ENCODE measurements around the gene THSD7B.

Gene THSD7B

DNA sequence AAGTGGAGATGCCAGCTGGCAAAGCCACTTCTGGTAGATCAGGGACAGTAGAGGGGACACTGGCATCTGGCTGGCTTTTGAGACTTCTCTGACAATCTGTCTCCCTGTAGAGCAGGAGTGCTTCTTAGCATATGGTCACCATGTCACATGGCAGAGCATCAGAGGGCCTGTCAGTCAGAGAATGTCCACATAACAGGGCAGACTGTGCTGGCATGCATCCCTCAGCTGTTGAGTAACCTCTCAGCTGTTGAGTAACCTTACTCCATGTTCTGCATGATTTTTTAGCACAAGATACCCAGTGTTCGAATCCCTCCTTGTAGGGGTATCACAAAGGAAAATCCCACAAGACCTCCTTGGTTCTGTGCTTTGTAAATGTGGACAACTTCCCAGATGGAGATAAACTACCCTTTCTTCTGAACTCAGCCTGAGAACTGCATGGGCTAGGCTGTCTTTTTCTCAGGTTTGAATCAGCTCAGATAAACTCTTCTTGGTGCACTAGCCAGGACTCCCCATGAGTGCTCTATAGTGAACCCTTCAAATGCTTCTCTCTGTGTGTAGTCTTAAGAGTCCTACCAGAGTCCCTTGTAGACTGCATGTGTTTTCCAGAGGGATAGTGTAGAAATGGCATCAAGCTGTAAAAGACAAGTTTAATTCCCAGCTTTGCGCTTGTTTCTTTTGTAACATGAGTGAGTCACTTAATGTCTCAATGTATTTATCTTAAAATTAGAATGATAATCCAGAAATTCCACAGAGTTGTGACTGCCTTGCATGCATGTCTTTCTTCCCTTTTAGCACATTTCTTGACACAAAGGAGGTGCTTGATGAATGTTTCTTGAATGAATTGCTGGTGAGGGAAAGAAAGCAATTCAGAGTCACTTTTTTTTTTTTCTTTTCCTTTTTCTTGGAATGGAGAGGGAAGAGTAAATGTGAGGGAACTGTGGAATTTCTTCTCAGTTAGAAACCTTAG, 756.6 kb downstream of the THSD7B start:
- H3K27me3 ChIP-seq (ENCODE audit: control insufficient read depth in 2 of 2, insufficient read depth in 2 of 2, low read length in 2 of 2): no peaks in the 10 kb centered on the region
- H3K27ac ChIP-seq (ENCODE audit: low read depth in 2 of 2, low read length in 2 of 2): no peak overlapping the region
- H3K4me3 ChIP-seq (ENCODE audit: low read length in 2 of 2): no peak overlapping the region
- no peaks in the 10 kb centered on the region for H3K9me3 ChIP-seq (ENCODE audit: control insufficient read depth in 2 of 2, low read length in 2 of 2)
- no peak overlapping the region for H3K9ac ChIP-seq (ENCODE audit: low read depth in 1 of 2, low read length in 2 of 2)
- H3K4me1 ChIP-seq (ENCODE audit: control insufficient read depth in 2 of 2, insufficient read depth in 2 of 2, low read length in 2 of 2): no peaks in the 10 kb centered on the region
- no peaks in the 10 kb centered on the region for H3K36me3 ChIP-seq (ENCODE audit: control insufficient read depth in 2 of 2, insufficient read depth in 2 of 2, low read length in 2 of 2)

DNA sequence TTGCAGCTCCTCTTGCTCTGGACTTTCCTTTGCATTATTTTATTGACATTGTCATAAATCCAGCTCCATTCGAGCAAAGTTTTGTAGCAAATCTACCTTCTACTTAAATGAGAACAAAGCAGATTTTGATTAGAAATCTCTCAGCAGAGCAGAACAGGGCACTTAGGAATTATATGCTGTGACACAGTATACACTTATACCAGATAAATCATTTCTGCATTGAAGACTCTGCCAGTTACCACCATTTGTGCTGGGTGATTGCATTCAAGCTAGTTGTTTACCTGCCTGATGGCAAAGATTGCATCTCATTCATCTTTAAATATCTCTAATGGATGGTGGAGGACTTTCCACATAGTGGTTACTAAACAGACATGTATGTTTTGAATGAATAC, 757.3 kb downstream of the THSD7B start:
- no peak overlapping the region for H3K4me3 ChIP-seq (ENCODE audit: low read length in 2 of 2)
- H3K9me3 ChIP-seq (ENCODE audit: control insufficient read depth in 2 of 2, low read length in 2 of 2): no peaks in the 10 kb centered on the region
- no peak overlapping the region for H3K9ac ChIP-seq (ENCODE audit: low read depth in 1 of 2, low read length in 2 of 2)
- no peaks in the 10 kb centered on the region for H3K27me3 ChIP-seq (ENCODE audit: control insufficient read depth in 2 of 2, insufficient read depth in 2 of 2, low read length in 2 of 2)
- H3K36me3 ChIP-seq (ENCODE audit: control insufficient read depth in 2 of 2, insufficient read depth in 2 of 2, low read length in 2 of 2): no peaks in the 10 kb centered on the region
- H3K4me1 ChIP-seq (ENCODE audit: control insufficient read depth in 2 of 2, insufficient read depth in 2 of 2, low read length in 2 of 2): no peaks in the 10 kb centered on the region
- H3K27ac ChIP-seq (ENCODE audit: low read depth in 2 of 2, low read length in 2 of 2): no peak overlapping the region

DNA sequence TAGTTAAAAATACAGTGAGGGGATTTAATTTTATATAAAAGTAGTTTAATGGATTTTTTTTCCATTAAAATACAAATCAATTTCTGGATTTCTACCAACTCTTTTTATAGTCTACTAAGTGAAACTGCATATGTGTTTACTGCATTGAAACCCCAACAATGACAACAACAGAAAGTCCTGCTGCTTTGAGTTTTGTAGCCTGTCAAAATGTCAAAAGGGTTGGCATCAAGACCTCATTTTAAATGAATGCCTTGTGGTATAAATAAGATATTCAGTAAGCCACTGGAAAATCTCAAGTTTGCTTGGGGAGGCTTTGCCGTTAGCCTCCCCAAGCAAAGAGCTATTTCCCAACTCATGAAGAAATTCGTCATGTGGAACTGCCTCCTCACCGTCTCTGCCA, 758.6 kb downstream of the THSD7B start:
- no peak overlapping the region for H3K27ac ChIP-seq (ENCODE audit: low read depth in 2 of 2, low read length in 2 of 2)
- H3K4me1 ChIP-seq (ENCODE audit: control insufficient read depth in 2 of 2, insufficient read depth in 2 of 2, low read length in 2 of 2): no peaks in the 10 kb centered on the region
- no peaks in the 10 kb centered on the region for H3K9me3 ChIP-seq (ENCODE audit: control insufficient read depth in 2 of 2, low read length in 2 of 2)
- H3K9ac ChIP-seq (ENCODE audit: low read depth in 1 of 2, low read length in 2 of 2): no peak overlapping the region
- H3K4me3 ChIP-seq (ENCODE audit: low read length in 2 of 2): no peak overlapping the region
- no peaks in the 10 kb centered on the region for H3K36me3 ChIP-seq (ENCODE audit: control insufficient read depth in 2 of 2, insufficient read depth in 2 of 2, low read length in 2 of 2)
- no peaks in the 10 kb centered on the region for H3K27me3 ChIP-seq (ENCODE audit: control insufficient read depth in 2 of 2, insufficient read depth in 2 of 2, low read length in 2 of 2)

DNA sequence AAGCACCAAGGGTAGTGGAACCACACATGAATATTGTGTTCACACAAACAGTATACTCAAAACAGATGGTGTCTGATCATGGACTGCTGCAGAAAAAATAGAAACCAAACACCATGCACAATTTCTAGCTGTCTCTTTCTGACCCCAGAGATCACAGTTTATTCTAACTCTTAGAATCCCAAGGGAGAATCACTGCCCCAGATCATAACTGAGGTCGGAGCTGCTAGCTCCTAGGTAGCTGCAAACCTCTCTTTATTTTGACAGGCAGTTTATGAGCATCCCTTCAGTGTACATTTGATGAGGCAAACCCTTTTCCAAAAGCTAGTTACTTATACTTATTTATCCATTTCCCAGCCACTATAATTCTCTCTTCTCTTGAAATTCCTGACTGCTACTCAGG, 759.8 kb downstream of the THSD7B start:
- Histone ChIP-seq H3K9ac (ENCODE audit: low read depth in 1 of 2, low read length in 2 of 2) (no peak overlapping the region), H3K36me3 (ENCODE audit: control insufficient read depth in 2 of 2, insufficient read depth in 2 of 2, low read length in 2 of 2) (no peaks in the 10 kb centered on the region), H3K9me3 (ENCODE audit: control insufficient read depth in 2 of 2, low read length in 2 of 2) (no peaks in the 10 kb centered on the region), H3K27ac (ENCODE audit: low read depth in 2 of 2, low read length in 2 of 2) (no peak overlapping the region), H3K4me3 (ENCODE audit: low read length in 2 of 2) (no peak overlapping the region), H3K4me1 (ENCODE audit: control insufficient read depth in 2 of 2, insufficient read depth in 2 of 2, low read length in 2 of 2) (no peaks in the 10 kb centered on the region), H3K27me3 (ENCODE audit: control insufficient read depth in 2 of 2, insufficient read depth in 2 of 2, low read length in 2 of 2) (no peaks in the 10 kb centered on the region)

DNA sequence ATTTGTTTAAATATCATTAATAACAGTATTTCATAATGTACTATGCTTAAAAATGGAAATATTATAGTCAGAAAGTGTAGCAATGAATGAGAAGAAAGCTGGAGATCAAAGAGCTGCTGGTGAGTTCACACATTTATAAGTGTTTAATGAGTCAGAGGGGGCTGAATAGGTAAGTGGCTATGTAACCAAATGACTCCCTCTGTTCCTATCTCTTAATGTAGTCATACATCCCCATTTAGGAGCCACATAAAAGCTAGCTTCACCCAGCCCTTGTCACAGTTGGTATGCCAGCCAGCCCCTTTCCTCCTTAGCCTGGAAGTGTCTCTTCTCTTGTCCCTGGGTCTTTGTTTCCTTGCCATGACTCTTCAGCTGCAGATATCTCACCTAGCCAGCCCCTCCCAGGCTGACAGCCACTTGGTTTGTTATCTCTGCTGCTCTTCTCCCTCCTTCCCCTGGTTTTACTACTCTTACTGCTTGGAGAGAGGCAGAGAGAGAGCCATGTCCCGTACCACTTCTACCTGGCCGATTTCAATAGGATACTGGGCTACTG, 760.4 kb downstream of the THSD7B start:
- Histone ChIP-seq H3K27me3 (ENCODE audit: control insufficient read depth in 2 of 2, insufficient read depth in 2 of 2, low read length in 2 of 2) (no peaks in the 10 kb centered on the region), H3K36me3 (ENCODE audit: control insufficient read depth in 2 of 2, insufficient read depth in 2 of 2, low read length in 2 of 2) (no peaks in the 10 kb centered on the region), H3K9ac (ENCODE audit: low read depth in 1 of 2, low read length in 2 of 2) (no peak overlapping the region), H3K27ac (ENCODE audit: low read depth in 2 of 2, low read length in 2 of 2) (no peak overlapping the region), H3K4me3 (ENCODE audit: low read length in 2 of 2) (no peak overlapping the region), H3K9me3 (ENCODE audit: control insufficient read depth in 2 of 2, low read length in 2 of 2) (no peaks in the 10 kb centered on the region), H3K4me1 (ENCODE audit: control insufficient read depth in 2 of 2, insufficient read depth in 2 of 2, low read length in 2 of 2) (no peaks in the 10 kb centered on the region)

DNA sequence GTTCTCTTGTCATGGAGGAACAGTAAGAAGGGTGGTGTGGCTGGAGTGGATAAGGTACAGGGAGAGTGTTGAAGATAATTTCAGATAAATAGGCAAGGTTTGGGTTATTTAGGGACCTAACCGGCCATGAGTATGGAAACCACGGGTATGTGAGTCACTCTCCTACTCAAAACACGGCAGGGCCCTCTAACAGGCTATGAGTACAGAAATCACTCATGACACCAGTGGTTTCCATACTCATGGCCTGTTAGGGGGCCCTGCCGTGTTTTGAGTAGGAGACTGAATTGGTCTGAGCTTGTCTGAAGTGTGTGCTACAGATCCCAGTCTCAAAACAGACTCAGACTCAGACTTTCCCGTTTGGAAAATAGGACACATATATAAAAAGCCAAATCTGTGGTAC, 770.6 kb downstream of the THSD7B start:
- no peaks in the 10 kb centered on the region for H3K4me1 ChIP-seq (ENCODE audit: control insufficient read depth in 2 of 2, insufficient read depth in 2 of 2, low read length in 2 of 2)
- H3K36me3 ChIP-seq (ENCODE audit: control insufficient read depth in 2 of 2, insufficient read depth in 2 of 2, low read length in 2 of 2): no peaks in the 10 kb centered on the region
- H3K9me3 ChIP-seq (ENCODE audit: control insufficient read depth in 2 of 2, low read length in 2 of 2): no peaks in the 10 kb centered on the region
- no peaks in the 10 kb centered on the region for H3K27me3 ChIP-seq (ENCODE audit: control insufficient read depth in 2 of 2, insufficient read depth in 2 of 2, low read length in 2 of 2)
- H3K27ac ChIP-seq (ENCODE audit: low read depth in 2 of 2, low read length in 2 of 2): no peak overlapping the region
- no peak overlapping the region for H3K9ac ChIP-seq (ENCODE audit: low read depth in 1 of 2, low read length in 2 of 2)
- no peak overlapping the region for H3K4me3 ChIP-seq (ENCODE audit: low read length in 2 of 2)

DNA sequence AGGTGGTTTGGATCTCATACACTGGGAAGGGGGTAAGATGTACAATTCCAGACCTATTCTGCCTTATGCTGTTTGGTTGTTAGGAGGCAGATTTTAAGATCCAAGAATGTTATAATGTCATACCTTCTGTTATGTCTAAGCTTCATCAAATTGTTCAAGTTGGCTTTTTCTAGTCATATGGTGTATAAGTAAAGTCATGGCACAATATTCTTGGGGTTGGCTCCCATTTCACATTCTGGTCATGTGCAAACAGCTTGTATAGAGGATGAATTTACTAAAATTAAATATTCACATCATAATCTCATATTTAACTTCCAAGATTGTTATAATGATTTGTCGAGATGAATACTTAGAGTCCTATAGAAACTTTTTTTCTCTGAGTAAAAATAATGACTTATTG, 774.0 kb downstream of the THSD7B start:
- Histone ChIP-seq H3K27ac (ENCODE audit: low read depth in 2 of 2, low read length in 2 of 2) (no peak overlapping the region), H3K4me3 (ENCODE audit: low read length in 2 of 2) (no peak overlapping the region), H3K4me1 (ENCODE audit: control insufficient read depth in 2 of 2, insufficient read depth in 2 of 2, low read length in 2 of 2) (no peaks in the 10 kb centered on the region), H3K27me3 (ENCODE audit: control insufficient read depth in 2 of 2, insufficient read depth in 2 of 2, low read length in 2 of 2) (no peaks in the 10 kb centered on the region), H3K9me3 (ENCODE audit: control insufficient read depth in 2 of 2, low read length in 2 of 2) (no peaks in the 10 kb centered on the region), H3K9ac (ENCODE audit: low read depth in 1 of 2, low read length in 2 of 2) (no peak overlapping the region), H3K36me3 (ENCODE audit: control insufficient read depth in 2 of 2, insufficient read depth in 2 of 2, low read length in 2 of 2) (no peaks in the 10 kb centered on the region)

DNA sequence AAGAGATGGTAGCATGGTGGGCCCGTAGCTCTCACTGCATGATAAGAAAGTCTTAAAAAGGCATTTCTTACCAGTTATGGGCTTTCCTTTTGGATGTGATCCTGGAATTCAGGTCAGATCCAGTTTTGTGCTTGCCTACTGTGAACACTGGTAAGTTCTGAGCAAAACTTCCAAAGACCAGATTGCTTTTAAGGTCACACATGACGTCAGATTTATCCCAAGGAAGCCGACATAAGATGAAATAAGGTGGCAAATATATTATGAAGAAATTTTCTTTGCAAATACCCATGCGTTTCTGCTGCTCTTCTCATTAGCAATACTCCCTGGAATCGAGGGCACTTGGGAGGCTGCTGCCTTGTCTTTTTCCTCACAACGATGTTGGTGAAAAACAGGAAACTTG, 782.5 kb downstream of the THSD7B start:
- Histone ChIP-seq H3K36me3 (ENCODE audit: control insufficient read depth in 2 of 2, insufficient read depth in 2 of 2, low read length in 2 of 2) (no peaks in the 10 kb centered on the region), H3K9me3 (ENCODE audit: control insufficient read depth in 2 of 2, low read length in 2 of 2) (no peaks in the 10 kb centered on the region), H3K27me3 (ENCODE audit: control insufficient read depth in 2 of 2, insufficient read depth in 2 of 2, low read length in 2 of 2) (no peaks in the 10 kb centered on the region), H3K4me1 (ENCODE audit: control insufficient read depth in 2 of 2, insufficient read depth in 2 of 2, low read length in 2 of 2) (no peaks in the 10 kb centered on the region), H3K27ac (ENCODE audit: low read depth in 2 of 2, low read length in 2 of 2) (no peak overlapping the region), H3K4me3 (ENCODE audit: low read length in 2 of 2) (no peak overlapping the region), H3K9ac (ENCODE audit: low read depth in 1 of 2, low read length in 2 of 2) (no peak overlapping the region)

DNA sequence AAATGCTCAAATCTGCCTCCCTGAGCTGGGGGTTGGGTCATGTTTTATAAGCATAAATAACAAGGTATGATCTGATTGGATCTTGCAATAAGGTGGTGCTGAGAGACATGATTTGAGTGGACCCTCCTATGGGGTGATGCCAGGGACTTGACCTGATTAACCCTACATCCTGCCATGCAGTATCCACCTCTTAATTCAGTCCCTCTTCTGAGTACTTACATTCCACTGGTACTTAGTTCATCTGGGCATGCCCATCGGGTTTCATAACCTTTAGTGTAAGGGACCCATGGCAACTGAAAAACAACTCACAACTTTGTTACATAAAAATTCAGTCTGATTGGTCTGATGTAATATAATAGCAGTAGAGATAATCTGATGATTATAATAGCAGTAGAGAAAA, 801.0 kb downstream of the THSD7B start:
- no peak overlapping the region for H3K9ac ChIP-seq (ENCODE audit: low read depth in 1 of 2, low read length in 2 of 2)
- H3K4me3 ChIP-seq (ENCODE audit: low read length in 2 of 2): no peak overlapping the region
- no peaks in the 10 kb centered on the region for H3K27me3 ChIP-seq (ENCODE audit: control insufficient read depth in 2 of 2, insufficient read depth in 2 of 2, low read length in 2 of 2)
- no peak overlapping the region for H3K27ac ChIP-seq (ENCODE audit: low read depth in 2 of 2, low read length in 2 of 2)
- H3K9me3 ChIP-seq (ENCODE audit: control insufficient read depth in 2 of 2, low read length in 2 of 2): no peaks in the 10 kb centered on the region
- no peaks in the 10 kb centered on the region for H3K36me3 ChIP-seq (ENCODE audit: control insufficient read depth in 2 of 2, insufficient read depth in 2 of 2, low read length in 2 of 2)
- H3K4me1 ChIP-seq (ENCODE audit: control insufficient read depth in 2 of 2, insufficient read depth in 2 of 2, low read length in 2 of 2): no peaks in the 10 kb centered on the region

DNA sequence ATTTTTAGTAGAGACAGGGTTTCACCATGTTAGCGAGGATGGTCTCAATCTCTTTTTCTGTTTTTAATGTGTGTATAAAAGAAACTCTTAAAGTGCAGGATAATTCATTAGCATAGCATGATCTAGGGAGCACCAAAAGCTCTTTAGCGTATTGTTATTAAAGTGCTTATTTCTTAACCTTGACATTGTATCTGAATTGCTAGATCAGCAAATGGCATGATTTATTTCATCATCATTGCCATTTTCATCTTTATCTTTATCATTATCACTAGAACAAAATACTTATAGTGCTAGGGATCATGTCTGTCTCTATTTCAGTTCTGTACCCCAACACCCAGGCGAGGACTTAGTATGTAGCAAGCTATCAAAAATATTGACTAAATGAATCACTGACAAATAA, 805.1 kb downstream of the THSD7B start:
- no peak overlapping the region for H3K27ac ChIP-seq (ENCODE audit: low read depth in 2 of 2, low read length in 2 of 2)
- no peaks in the 10 kb centered on the region for H3K36me3 ChIP-seq (ENCODE audit: control insufficient read depth in 2 of 2, insufficient read depth in 2 of 2, low read length in 2 of 2)
- H3K4me3 ChIP-seq (ENCODE audit: low read length in 2 of 2): no peak overlapping the region
- no peaks in the 10 kb centered on the region for H3K9me3 ChIP-seq (ENCODE audit: control insufficient read depth in 2 of 2, low read length in 2 of 2)
- no peaks in the 10 kb centered on the region for H3K4me1 ChIP-seq (ENCODE audit: control insufficient read depth in 2 of 2, insufficient read depth in 2 of 2, low read length in 2 of 2)
- H3K27me3 ChIP-seq (ENCODE audit: control insufficient read depth in 2 of 2, insufficient read depth in 2 of 2, low read length in 2 of 2): no peaks in the 10 kb centered on the region
- no peak overlapping the region for H3K9ac ChIP-seq (ENCODE audit: low read depth in 1 of 2, low read length in 2 of 2)
